GM21619 (cell line): Measurements from ENCODE around the gene ATG2A.
A peak's percentile ranks its signal among the peaks of the same experiment; 100 is the strongest.

Source experiments
- ATAC-seq: cut with Tn5 transposase; IDR thresholded peaks from one replicate; pipeline ENCODE4 v1.9.1; 2021; ENCODE audit not compliant: unreplicated experiment

ATG2A gene

DNA sequence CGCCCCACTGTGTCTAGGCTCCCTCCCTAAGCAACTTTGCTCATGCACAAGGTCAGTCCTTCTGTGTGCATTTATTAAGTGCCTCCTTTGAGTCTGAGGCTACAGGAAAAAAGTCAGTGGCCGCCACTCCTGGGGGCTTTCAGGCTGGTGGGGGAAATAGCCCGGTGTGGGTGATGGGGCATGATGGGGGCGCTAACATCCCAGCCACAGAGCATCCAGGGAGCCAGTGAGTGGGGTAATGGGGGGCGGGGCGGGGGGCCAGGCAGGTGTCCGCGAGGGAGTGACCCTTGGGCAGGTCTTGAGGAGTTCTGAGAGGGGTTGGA lies 28.6 kb downstream of the ATG2A start:
- ATAC-seq = no peak

DNA sequence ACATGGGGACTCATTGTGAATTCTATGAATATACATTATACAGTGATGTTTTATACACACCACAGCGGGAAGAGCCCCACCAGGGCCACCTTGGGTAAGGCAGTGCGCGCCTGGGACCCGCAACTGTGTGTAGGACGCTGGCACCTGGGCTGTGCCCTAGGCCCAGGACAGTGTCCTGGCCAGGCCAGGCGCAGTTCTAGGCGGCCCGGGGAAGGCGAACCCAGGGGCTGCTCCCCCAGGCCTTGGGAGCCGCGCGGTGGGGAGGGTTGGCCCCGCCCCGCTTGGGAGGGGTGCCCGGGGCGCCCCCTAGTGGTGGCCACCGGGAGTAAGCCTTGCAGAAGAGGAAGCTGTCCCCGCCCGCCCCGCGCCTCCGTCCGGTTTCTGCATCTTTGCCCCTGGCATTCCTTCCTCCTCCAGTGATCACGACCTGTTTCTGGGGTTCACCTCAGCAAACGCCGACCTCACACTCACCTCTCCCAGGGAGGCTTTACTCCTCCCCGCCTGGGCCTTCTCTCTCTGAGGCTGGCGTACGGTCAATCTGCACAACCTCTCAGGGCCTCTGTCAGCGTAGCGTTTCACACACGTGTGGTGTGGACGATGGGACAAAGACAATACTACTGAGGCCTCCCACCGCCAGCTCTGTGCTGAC lies 29.1 kb downstream of the ATG2A start:
- ATAC-seq = no peak

DNA sequence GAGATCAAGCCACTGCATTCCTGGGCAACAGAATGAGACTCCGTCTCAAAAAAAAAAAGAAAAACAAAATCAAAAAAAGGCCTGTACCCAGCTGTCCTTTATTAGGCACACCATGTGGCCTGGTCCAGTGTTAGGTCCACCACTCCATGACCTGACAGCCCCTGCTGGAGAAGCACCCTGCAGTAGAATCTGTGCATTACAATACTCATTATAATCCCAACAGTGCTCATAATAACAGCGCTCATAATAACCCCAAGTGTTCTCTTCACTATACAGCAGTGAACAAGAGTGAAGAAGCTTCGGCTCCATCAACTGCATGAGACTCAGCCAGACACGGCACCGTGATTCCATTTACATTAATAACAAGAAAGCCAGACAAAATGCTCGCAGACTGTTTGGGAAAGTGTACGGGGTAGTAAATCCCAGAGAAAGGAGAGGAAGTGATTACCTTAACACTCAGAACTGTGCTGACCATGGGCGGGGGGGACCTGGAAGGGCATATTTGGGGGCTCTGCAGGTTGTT lies 29.7 kb downstream of the ATG2A start:
- no peak for ATAC-seq

- ATAC-seq = no peak
Observed at GRCh38 chr11:64885367-64886286, 31.4 kb downstream of the ATG2A start.

GRCh38 chr11:64884019-64884418 lies 33.0 kb downstream of the ATG2A start:
- ATAC-seq = no peak

- no peak for ATAC-seq
Observed at GRCh38 chr11:64883575-64883974, 33.4 kb downstream of the ATG2A start.

DNA sequence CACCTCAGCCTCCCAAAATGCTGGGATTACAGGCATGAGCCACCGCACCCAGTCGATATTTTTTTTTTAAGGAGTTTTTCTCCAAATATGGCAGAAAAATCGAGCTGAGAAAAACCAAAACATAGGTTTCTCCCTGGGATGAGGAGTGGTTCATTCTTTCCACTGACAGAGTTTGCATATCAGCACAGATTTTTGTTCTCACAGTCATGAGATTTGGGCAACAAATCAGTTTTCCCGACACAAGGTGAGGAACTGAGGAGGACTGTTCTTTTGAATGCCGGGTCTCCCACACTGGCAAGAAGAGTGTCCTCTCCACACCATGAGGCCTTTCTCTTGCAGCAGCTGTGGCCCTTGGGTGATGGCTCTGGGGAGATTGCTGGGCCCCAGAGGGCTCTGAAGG lies 34.8 kb downstream of the ATG2A start:
- no peak for ATAC-seq

- no peak for ATAC-seq
Observed at GRCh38 chr11:64881476-64881875, 35.5 kb downstream of the ATG2A start.

DNA sequence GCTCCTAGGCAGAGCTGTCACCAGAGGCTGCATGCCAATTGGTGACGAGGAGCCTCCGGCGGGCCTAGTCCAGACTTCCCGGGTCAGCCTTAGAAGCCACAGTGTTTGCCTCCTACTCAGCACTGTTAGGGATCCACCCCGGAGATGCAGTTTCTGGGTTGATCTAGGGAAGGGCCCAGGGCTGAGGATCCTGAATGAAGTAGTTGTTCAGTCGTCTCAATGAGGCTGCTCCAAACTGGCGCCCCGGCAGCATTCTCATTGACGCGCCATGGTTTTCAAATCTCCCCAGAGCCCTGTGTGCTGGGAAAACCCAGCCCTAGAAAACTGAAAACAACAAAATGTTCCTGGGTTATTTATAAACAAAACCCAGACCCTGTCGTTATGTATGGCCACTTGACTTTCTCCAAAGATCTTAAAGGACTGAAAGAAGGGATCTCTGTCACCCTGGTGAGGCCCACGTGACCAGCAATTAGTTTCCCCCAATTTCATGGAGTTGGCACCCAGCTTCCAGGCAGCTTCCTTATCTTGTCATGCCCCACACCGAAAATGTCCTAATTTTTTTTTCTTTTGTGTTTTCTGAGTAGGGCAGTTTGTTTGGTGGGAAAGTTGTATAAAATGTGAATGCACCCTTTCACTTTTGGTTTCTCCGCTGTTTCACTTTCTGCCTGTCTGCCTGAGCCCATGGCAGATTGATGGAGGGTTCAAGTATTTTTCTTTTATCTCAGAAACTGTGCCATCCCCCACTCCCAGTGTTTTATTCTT lies 36.6 kb downstream of the ATG2A start:
- ATAC-seq = no peak

DNA sequence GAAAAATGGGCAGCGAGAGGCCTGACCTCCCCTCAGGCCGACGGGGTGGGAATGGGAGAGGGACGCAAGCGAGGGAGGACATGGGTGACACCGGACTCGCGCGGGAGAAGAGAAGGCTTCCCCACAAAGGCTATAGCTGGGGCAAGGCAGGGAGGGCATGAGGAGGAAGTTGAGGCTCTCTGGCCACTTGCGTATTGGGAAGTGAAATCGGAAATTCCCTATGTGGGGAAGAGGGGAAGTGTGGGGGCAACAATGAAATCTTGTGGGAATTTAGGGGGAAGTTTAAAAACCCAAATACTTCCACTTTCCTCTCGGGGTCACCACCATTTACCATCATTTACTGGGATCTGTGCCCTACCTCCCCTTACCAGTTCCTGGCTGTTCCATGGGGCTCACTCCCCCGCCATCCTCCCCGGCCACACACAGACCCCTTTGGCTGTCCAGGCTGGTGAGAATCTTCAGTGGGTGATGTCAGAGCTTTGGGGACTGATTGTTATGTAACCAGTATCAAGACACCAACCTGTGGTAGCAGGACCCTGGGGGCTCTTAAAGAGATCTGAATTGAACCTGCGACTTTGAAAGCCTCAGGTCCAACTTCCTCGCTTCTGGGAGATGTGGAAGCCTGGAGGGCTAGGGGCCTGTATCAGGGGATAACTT lies 37.6 kb downstream of the ATG2A start:
- ATAC-seq = peak; percentile 2

GRCh38 chr11:64878494-64879243 lies 38.3 kb downstream of the ATG2A start, which contains the start of gene EHD1:
Gene EHD1 (minus strand): TSS chr11:64878621. CDS start chr11:64878464, 157 bp downstream.
- ATAC-seq = peak; percentile 57

- ATAC-seq = no peak
Observed at GRCh38 chr11:64878223-64878493, 38.9 kb downstream of the ATG2A start.

DNA sequence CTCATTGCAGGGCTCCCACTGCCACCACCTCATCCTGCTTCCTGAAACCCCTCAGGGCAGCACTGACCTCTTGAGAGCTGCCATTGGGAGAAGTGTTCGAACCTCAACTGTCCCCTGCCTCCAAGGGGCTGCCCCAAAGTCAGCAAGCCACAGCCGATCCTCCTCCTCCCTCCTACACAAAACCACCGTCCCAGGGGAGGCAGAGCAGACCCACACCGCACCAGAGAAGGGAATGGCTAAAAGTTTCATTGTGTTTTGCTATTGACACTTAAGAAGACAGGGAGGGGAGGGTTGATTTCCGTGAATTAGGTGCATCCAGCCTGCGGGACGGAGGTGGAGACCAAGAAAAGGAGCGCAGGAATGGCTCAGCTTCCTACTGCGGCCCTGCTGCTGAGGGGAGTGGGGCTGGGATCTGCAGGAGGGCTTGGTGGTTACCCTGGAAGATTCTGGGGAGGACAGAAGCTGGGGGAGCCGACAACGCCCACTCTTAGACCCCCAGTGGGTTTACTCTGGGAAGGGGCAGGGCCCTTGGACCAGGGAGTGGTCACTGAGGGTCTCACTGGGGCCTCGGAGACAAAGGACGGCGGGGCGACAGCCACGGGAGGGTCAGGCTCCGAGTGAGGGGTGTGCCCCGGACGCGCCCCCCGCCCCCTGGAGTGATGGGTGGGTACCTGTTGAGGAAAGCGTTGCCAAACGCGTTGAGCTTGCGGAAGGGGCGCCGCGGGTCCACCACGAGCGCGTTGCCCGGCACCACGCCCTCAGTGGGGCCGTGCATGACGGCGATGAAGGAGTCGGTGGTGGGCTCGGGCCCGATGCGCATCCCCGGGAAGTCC lies 39.4 kb downstream of the ATG2A start:
- ATAC-seq = no peak

GRCh38 chr11:64876835-64877341 lies 40.1 kb downstream of the ATG2A start:
- no peak for ATAC-seq

GRCh38 chr11:64876229-64876750 lies 40.7 kb downstream of the ATG2A start:
- no peak for ATAC-seq

- ATAC-seq = no peak
Observed at GRCh38 chr11:64875369-64876228, 41.4 kb downstream of the ATG2A start.

- ATAC-seq = no peak
Observed at GRCh38 chr11:64874308-64875240, 42.4 kb downstream of the ATG2A start.
